Stimulated activated CD4-positive, alpha-beta T cell treated with anti-CD3 and anti-CD28 coated beads, TNF-alpha, amount 100 ng/mL, for 24 hours (primary cell): ENCODE data around the gene TAAR9.
"Not testable (repeated sequence)": the region's sequence is repeated elsewhere in the genome, so short reads cannot be mapped to it uniquely, and the experiment has no call there.

Experiments used
- DNase-seq, 3 experiments: peaks; one replicate each; pipeline ENCODE4 v3.0.0-alpha.2; 2020; ENCODE audit warnings: low read depth in 3 of 3

Gene TAAR9

GRCh38 chr6:132513831-132514545 is 24.1 kb upstream of the TAAR9 start:
- no peak for DNase-seq

GRCh38 chr6:132515386-132515785 is 22.7 kb upstream of the TAAR9 start:
- DNase-seq, result no peak

GRCh38 chr6:132520953-132521352 is 17.1 kb upstream of the TAAR9 start:
- DNase-seq, result no peak

- DNase-seq, result no peak
Observed at GRCh38 chr6:132524646-132525045, 13.4 kb upstream of the TAAR9 start.

GRCh38 chr6:132525866-132526265 is 12.2 kb upstream of the TAAR9 start:
- DNase-seq, result no peak

GRCh38 chr6:132526461-132526860 is 11.6 kb upstream of the TAAR9 start:
- no peak for DNase-seq

- DNase-seq, result no peak
Observed at GRCh38 chr6:132527791-132528190, 10.3 kb upstream of the TAAR9 start.

GRCh38 chr6:132530293-132530974 is 7.6 kb upstream of the TAAR9 start:
- peak; percentile 46 to 69 (median 58) for DNase-seq

GRCh38 chr6:132534546-132534945 is 3.5 kb upstream of the TAAR9 start:
- not testable (repeated sequence) for DNase-seq

- DNase-seq, result no peak
Observed at GRCh38 chr6:132537145-132537544, 932 bp upstream of the TAAR9 start.

GRCh38 chr6:132544826-132545225 is 6.7 kb downstream of the TAAR9 start:
- DNase-seq, result no peak

GRCh38 chr6:132548746-132549463 is 10.8 kb downstream of the TAAR9 start:
- DNase-seq, result no peak

- no peak for DNase-seq
Observed at GRCh38 chr6:132551214-132551613, 13.1 kb downstream of the TAAR9 start.

GRCh38 chr6:132552372-132552771 is 14.3 kb downstream of the TAAR9 start, which contains the start of gene TAAR8:
TSS of gene TAAR8 (plus strand) at chr6:132552672. CDS start at chr6:132552693, 21 bp downstream.
- DNase-seq, result no peak

GRCh38 chr6:132560087-132560486 is 22.0 kb downstream of the TAAR9 start:
- DNase-seq, result not testable (repeated sequence)

GRCh38 chr6:132566404-132566803 is 28.3 kb downstream of the TAAR9 start:
- DNase-seq, result no peak

GRCh38 chr6:132567566-132567965 is 29.5 kb downstream of the TAAR9 start:
- no peak for DNase-seq

GRCh38 chr6:132568611-132569010 is 30.5 kb downstream of the TAAR9 start:
- DNase-seq, result no peak

- DNase-seq, result no peak
Observed at GRCh38 chr6:132569170-132569569, 31.1 kb downstream of the TAAR9 start.

- no peak for DNase-seq
Observed at GRCh38 chr6:132570221-132570777, 32.2 kb downstream of the TAAR9 start, which contains the start of gene TAAR6. TSS of gene TAAR6 (plus strand) at chr6:132570322. CDS start at chr6:132570322, 0 bp downstream.

GRCh38 chr6:132571774-132572173 is 33.7 kb downstream of the TAAR9 start:
- no peak for DNase-seq

- no peak for DNase-seq
Observed at GRCh38 chr6:132584698-132585097, 46.6 kb downstream of the TAAR9 start.
